HepG2 (cell line): ENCODE data around the gene SNRNP200. TPM values are rescaled to one million over a fixed set of nuclear protein-coding genes. Genes with fewer than 3 reads are reported as not detected.
A peak's percentile ranks its signal among the peaks of the same experiment; 100 is the strongest.

ENCODE experiments used
- DPF2 ChIP-seq: sonication (generic); formaldehyde crosslinking; IDR thresholded peaks from 2 replicates; pipeline ENCODE4 v1.4.0; 2020; ENCODE audit warnings: mild to moderate bottlenecking, low read depth, missing genetic modification reagents, borderline replicate concordance
- ELF4 ChIP-seq: sonication (generic); formaldehyde crosslinking; IDR thresholded peaks from 2 replicates; pipeline ENCODE4 v1.5.0; 2020; ENCODE audit warnings: missing genetic modification reagents, mild to moderate bottlenecking, moderate library complexity, borderline replicate concordance
- GATA4 ChIP-seq: sonication (generic); IDR thresholded peaks from 2 replicates; pipeline ENCODE4 v1.6.1; 2016; ENCODE audit warnings: antibody characterized with exemption, low read depth, borderline replicate concordance
- GTF2F1 ChIP-seq: fragments of 150-350 bp; IDR thresholded peaks from 2 replicates; pipeline ENCODE4 v1.6.1; 2014; ENCODE audit warnings: low read length
- MAZ ChIP-seq, 2 experiments: sonication (generic) in 1 of 2; formaldehyde crosslinking in 1 of 2; IDR thresholded peaks; 2 replicates each; pipeline versions ENCODE4 v1.5.0 to v1.6.1; 2012 to 2020; ENCODE audit warnings: low read depth in 2 of 2, mild to moderate bottlenecking in 2 of 2, borderline replicate concordance in 1 of 2, improper control_type of control experiment in 1 of 2, low read length in 1 of 2, missing genetic modification reagents in 1 of 2, moderate library complexity in 1 of 2
- MXD1 ChIP-seq: sonication (generic); formaldehyde crosslinking; IDR thresholded peaks from 2 replicates; pipeline ENCODE4 v1.4.0; 2020; ENCODE audit warnings: mild to moderate bottlenecking, missing genetic modification reagents
- NCOA2 ChIP-seq: sonication (generic); formaldehyde crosslinking; IDR thresholded peaks from 2 replicates; pipeline ENCODE4 v1.8.0; 2022; ENCODE audit warnings: inconsistent platforms
- NFYC ChIP-seq: IDR thresholded peaks from 2 replicates; pipeline ENCODE4 v1.6.1; 2016; ENCODE audit warnings: missing genetic modification reagents, missing compliant biosample characterization
- PBX2 ChIP-seq: IDR thresholded peaks from 2 replicates; pipeline ENCODE4 v1.6.1; 2016; ENCODE audit warnings: control low read depth
- RNF219 ChIP-seq: sonication (generic); formaldehyde crosslinking; IDR thresholded peaks from 2 replicates; pipeline ENCODE4 v1.5.0; 2020; ENCODE audit warnings: mild to moderate bottlenecking, missing genetic modification reagents
- SALL2 ChIP-seq: sonication (generic); formaldehyde crosslinking; IDR thresholded peaks from 2 replicates; pipeline ENCODE4 v1.8.1; 2023; ENCODE audit warnings: mild to moderate bottlenecking, missing genetic modification reagents, inconsistent platforms
- SKI ChIP-seq: fragments of 450-650 bp; IDR thresholded peaks from one replicate; pipeline ENCODE4 v1.6.1; 2018; ENCODE audit warnings: mild to moderate bottlenecking; ENCODE audit not compliant: partially characterized antibody
- SMARCC2 ChIP-seq: fragments of 450-650 bp; IDR thresholded peaks from 2 replicates; pipeline ENCODE4 v1.6.1; 2017; ENCODE audit warnings: antibody characterized with exemption, mild to moderate bottlenecking
- SRF ChIP-seq: IDR thresholded peaks from 2 replicates; pipeline ENCODE4 v1.6.1; 2011; ENCODE audit warnings: mild to moderate bottlenecking, low read depth, low read length, moderate library complexity
- THAP7 ChIP-seq: sonication (generic); formaldehyde crosslinking; IDR thresholded peaks from 2 replicates; pipeline ENCODE4 v1.8.1; 2023; ENCODE audit warnings: mild to moderate bottlenecking, missing genetic modification reagents
- ZBTB20 ChIP-seq: sonication (generic); formaldehyde crosslinking; IDR thresholded peaks from 2 replicates; pipeline ENCODE4 v1.8.1; 2023; ENCODE audit warnings: missing genetic modification reagents, low read depth, mild to moderate bottlenecking, borderline replicate concordance
- ZFP36 ChIP-seq: fragments of 150-350 bp; IDR thresholded peaks from 2 replicates; pipeline ENCODE4 v1.6.1; 2018; ENCODE audit warnings: borderline replicate concordance, low read length, low read depth; ENCODE audit not compliant: partially characterized antibody
- ZKSCAN8 ChIP-seq: IDR thresholded peaks from 2 replicates; pipeline ENCODE4 v1.6.1; 2016; ENCODE audit warnings: borderline replicate concordance, missing genetic modification reagents, missing compliant biosample characterization
- ZNF180 ChIP-seq: sonication (generic); formaldehyde crosslinking; IDR thresholded peaks from 2 replicates; pipeline ENCODE4 v1.4.0; 2020; ENCODE audit warnings: low read depth, missing genetic modification reagents, borderline replicate concordance
- ZNF232 ChIP-seq: sonication (generic); formaldehyde crosslinking; IDR thresholded peaks from 2 replicates; pipeline ENCODE4 v1.4.0; 2020; ENCODE audit warnings: missing genetic modification reagents, borderline replicate concordance
- ZNF329 ChIP-seq: sonication (generic); formaldehyde crosslinking; IDR thresholded peaks from 2 replicates; pipeline ENCODE4 v1.9.0; 2021; ENCODE audit warnings: low read depth, mild to moderate bottlenecking, missing genetic modification reagents
- ZNF33A ChIP-seq: sonication (generic); formaldehyde crosslinking; IDR thresholded peaks from 2 replicates; pipeline ENCODE4 v1.5.1; 2020; ENCODE audit warnings: missing genetic modification reagents, mild to moderate bottlenecking, moderate library complexity, borderline replicate concordance
- ZNF430 ChIP-seq: sonication (generic); formaldehyde crosslinking; IDR thresholded peaks from 2 replicates; pipeline ENCODE4 v1.9.0; 2021; ENCODE audit warnings: mild to moderate bottlenecking, missing genetic modification reagents
- ZNF484 ChIP-seq: sonication (generic); formaldehyde crosslinking; IDR thresholded peaks from 2 replicates; pipeline ENCODE4 v1.5.1; 2020; ENCODE audit warnings: mild to moderate bottlenecking, low read depth, missing genetic modification reagents, borderline replicate concordance
- ZNF547 ChIP-seq: sonication (generic); formaldehyde crosslinking; IDR thresholded peaks from 2 replicates; pipeline ENCODE4 v1.5.1; 2020; ENCODE audit warnings: mild to moderate bottlenecking, missing genetic modification reagents
- ZNF589 ChIP-seq: sonication (generic); formaldehyde crosslinking; conservative IDR thresholded peaks from 2 replicates; pipeline ENCODE4 v1.8.0; 2022; ENCODE audit warnings: mild to moderate bottlenecking, moderate library complexity, missing genetic modification reagents
- ZNF713 ChIP-seq: sonication (generic); formaldehyde crosslinking; IDR thresholded peaks from 2 replicates; pipeline ENCODE4 v1.4.0; 2020; ENCODE audit warnings: mild to moderate bottlenecking, missing genetic modification reagents
- ZNF788 ChIP-seq: sonication (generic); formaldehyde crosslinking; IDR thresholded peaks from 2 replicates; pipeline ENCODE4 v1.5.0; 2020; ENCODE audit warnings: mild to moderate bottlenecking, missing genetic modification reagents, borderline replicate concordance
- polyA plus RNA-seq, 8 experiments: library from polyadenylated mRNA; depleted of rRNA in 3 of 8; stranded (reverse) in 7 of 8; unstranded in 1 of 8; fragments of >200 nt; fragmentation: Illumina TruSeq in 4 of 8; extraction: Trizol in 4 of 8; gene quantifications; 2 replicates each; pipeline versions ENCODE4 v1.2.1 to v1.2.3, GENCODE V29; 2011 to 2016; ENCODE audit warnings: low read depth in 4 of 8, missing spikeins in 1 of 8, mixed read lengths in 1 of 8; ENCODE audit not compliant: insufficient read depth in 1 of 8
- total RNA-seq, 5 experiments: library from RNA; depleted of rRNA; stranded (reverse); fragments of >200 nt; fragmentation: Illumina TruSeq; extraction: Trizol; gene quantifications; 2 replicates each; pipeline ENCODE4 v1.2.3, GENCODE V29; 2016; ENCODE audit warnings: low read depth in 1 of 5

The SNRNP200 gene
- total and polyA plus RNA-seq, 2 of the 13 experiments (the other 11 are each of a cell fraction or from before 2014, with no cell fraction given): 99.0 to 232 TPM

GRCh38 chr2:96317584-96317997 lies 12.2 kb upstream of the SNRNP200 start (continued):
- no peak for TF ChIP-seq ZNF232 (CRISPR knock-in tag)
- TF ChIP-seq ZNF329 (CRISPR knock-in tag): no peak
- TF ChIP-seq ZKSCAN8 (CRISPR knock-in tag): no peak; the same call in 1 of the 2 replicates
- no peak for TF ChIP-seq SMARCC2
- TF ChIP-seq NCOA2 (CRISPR knock-in tag): peak; percentile 50
- no peak for TF ChIP-seq ZNF33A (CRISPR knock-in tag)
- no peak; the same call in 1 of the 2 replicates for TF ChIP-seq DPF2 (CRISPR knock-in tag)
- no peak for TF ChIP-seq THAP7 (CRISPR knock-in tag)
- TF ChIP-seq ZNF430: no peak
- TF ChIP-seq ZNF589 (CRISPR knock-in tag): no peak
- no peak for TF ChIP-seq ZNF180 (CRISPR knock-in tag)
- TF ChIP-seq NFYC (CRISPR knock-in tag): no peak; the same call in 1 of the 2 replicates
- no peak for TF ChIP-seq PBX2
- no peak for TF ChIP-seq ELF4 (CRISPR knock-in tag)
- no peak for TF ChIP-seq ZNF547 (CRISPR knock-in tag)
- TF ChIP-seq MXD1 (CRISPR knock-in tag): no peak
- TF ChIP-seq MAZ (IDR thresholded peaks at IDR 0.05; ENCODE audit: borderline replicate concordance, low read depth, low read length): no peak
- no peak for TF ChIP-seq MAZ (CRISPR knock-in tag; IDR thresholded peaks at IDR 0.05; ENCODE audit: low read depth)
- no peak for TF ChIP-seq GTF2F1
- TF ChIP-seq SRF: no peak
- TF ChIP-seq ZBTB20 (CRISPR knock-in tag): no peak
- TF ChIP-seq SALL2 (CRISPR knock-in tag): no peak
- TF ChIP-seq ZNF788 (CRISPR knock-in tag): no peak
- no peak for TF ChIP-seq ZNF484 (CRISPR knock-in tag)
- no peak for TF ChIP-seq GATA4
- TF ChIP-seq ZNF713: 0 out of 2 replicates have a peak, but pooled peaks have one; percentile 33
- TF ChIP-seq SKI: peak; percentile 30
- TF ChIP-seq RNF219 (CRISPR knock-in tag): no peak
- no peak for TF ChIP-seq ZFP36
